Measurements from ENCODE around the gene FPR2. TPM values are rescaled to one million over a fixed set of nuclear protein-coding genes. Genes with fewer than 3 reads are reported as not detected.

FPR2 gene
- total and polyA plus RNA-seq, 2 donors (not counting 3 experiments of a cell fraction or from before 2014, with no cell fraction given): not detected

GRCh38 chr19:51713319-51714285 lies 47.4 kb upstream of the FPR2 start:
- Histone ChIP-seq H3K4me3 (replicated peaks in 1 of 3; ENCODE audit: insufficient read depth in 1 of 3, low read depth in 1 of 3, low read length in 3 of 3) (no peak overlapping the region), H3K27ac (ENCODE audit: insufficient read depth, low read depth, low read length) (no peak overlapping the region), H3K4me1 (ENCODE audit: control insufficient read depth, extremely low read depth, insufficient read depth, low read length) (no peaks in the 10 kb centered on the region), H3K27me3 (ENCODE audit: control insufficient read depth in 2 of 2, insufficient read depth in 2 of 2, low read length in 2 of 2) (peaks cover 4 to 6% of the 10 kb centered on the region in 2 experiments), H3K9me1 (replicated peaks; ENCODE audit: control insufficient read depth, extremely low read depth, insufficient read depth, low read length) (no peaks in the 10 kb centered on the region), H3K79me2 (ENCODE audit: control insufficient read depth, insufficient read depth, low read length) (no peaks in the 10 kb centered on the region), H3K36me3 (ENCODE audit: control insufficient read depth in 2 of 2, extremely low read depth in 1 of 2, insufficient read depth in 2 of 2, low read length in 2 of 2) (no peaks in the 10 kb centered on the region), H3K4me2 (ENCODE audit: insufficient read depth, low read length) (no peak overlapping the region), H4K20me1 (replicated peaks; ENCODE audit: control insufficient read depth, extremely low read depth, insufficient read depth, low read length) (no peaks in the 10 kb centered on the region), H3K9ac (replicated peaks; ENCODE audit: extremely low read depth, insufficient read depth, low read length) (no peak overlapping the region), H3K9me3 (replicated peaks; ENCODE audit: control insufficient read depth, insufficient read depth, low read length) (no peaks in the 10 kb centered on the region), H2AFZ (ENCODE audit: low read depth, low read length) (no peak overlapping the region)
- no peak for TF ChIP-seq POLR2AphosphoS5 (IDR thresholded peaks at IDR 0.05; ENCODE audit: insufficient read depth, low read depth, low read length)
- TF ChIP-seq, protein P1, sequence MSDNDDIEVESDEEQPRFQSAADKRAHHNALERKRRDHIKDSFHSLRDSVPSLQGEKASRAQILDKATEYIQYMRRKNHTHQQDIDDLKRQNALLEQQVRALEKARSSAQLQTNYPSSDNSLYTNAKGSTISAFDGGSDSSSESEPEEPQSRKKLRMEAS (IDR thresholded peaks at IDR 0.05; ENCODE audit: insufficient read depth, insufficient read length): no peak
- no peak for TF ChIP-seq EZH2 (IDR thresholded peaks at IDR 0.05; ENCODE audit: borderline replicate concordance, low read depth, low read length, severe bottlenecking)
- TF ChIP-seq POLR2A (IDR thresholded peaks at IDR 0.05; ENCODE audit: low read depth, low read length): no peak
- no peak for TF ChIP-seq FOS (IDR thresholded peaks at IDR 0.05; ENCODE audit: borderline replicate concordance, insufficient read depth, low read length)
- TF ChIP-seq GATA2 (IDR thresholded peaks at IDR 0.05; ENCODE audit: insufficient read depth, insufficient read length, low read depth, low read length): no peak
- TF ChIP-seq JUN (IDR thresholded peaks at IDR 0.05; ENCODE audit: borderline replicate concordance, insufficient read depth, insufficient read length, low read depth): no peak
- TF ChIP-seq, protein P2, sequence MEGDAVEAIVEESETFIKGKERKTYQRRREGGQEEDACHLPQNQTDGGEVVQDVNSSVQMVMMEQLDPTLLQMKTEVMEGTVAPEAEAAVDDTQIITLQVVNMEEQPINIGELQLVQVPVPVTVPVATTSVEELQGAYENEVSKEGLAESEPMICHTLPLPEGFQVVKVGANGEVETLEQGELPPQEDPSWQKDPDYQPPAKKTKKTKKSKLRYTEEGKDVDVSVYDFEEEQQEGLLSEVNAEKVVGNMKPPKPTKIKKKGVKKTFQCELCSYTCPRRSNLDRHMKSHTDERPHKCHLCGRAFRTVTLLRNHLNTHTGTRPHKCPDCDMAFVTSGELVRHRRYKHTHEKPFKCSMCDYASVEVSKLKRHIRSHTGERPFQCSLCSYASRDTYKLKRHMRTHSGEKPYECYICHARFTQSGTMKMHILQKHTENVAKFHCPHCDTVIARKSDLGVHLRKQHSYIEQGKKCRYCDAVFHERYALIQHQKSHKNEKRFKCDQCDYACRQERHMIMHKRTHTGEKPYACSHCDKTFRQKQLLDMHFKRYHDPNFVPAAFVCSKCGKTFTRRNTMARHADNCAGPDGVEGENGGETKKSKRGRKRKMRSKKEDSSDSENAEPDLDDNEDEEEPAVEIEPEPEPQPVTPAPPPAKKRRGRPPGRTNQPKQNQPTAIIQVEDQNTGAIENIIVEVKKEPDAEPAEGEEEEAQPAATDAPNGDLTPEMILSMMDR (IDR thresholded peaks at IDR 0.05; ENCODE audit: extremely low read depth in 1 of 2, insufficient read depth in 1 of 2, low read depth in 1 of 2, low read length in 2 of 2): no peak
- no peak for TF ChIP-seq MYC (IDR thresholded peaks at IDR 0.05; ENCODE audit: low read depth, low read length)
- intact Hi-C loops (cut with micrococcal nuclease) (no loop called here), dilution Hi-C loops (cut with MboI; ENCODE audit: extremely low pct_ligation_motif_present, low sequenced_read_pairs) (no loop called here)
- POLR2A ChIA-PET: no interaction called here
- DNase-seq (ENCODE audit: low read depth, low spot score): no peak
- FAIRE-seq: no peak
- BruUV-seq (replicated peaks): no TSS peak
- CTCF ChIA-PET: no interaction called here

Measured in endothelial cell of umbilical vein (primary cell).